GM12873 (cell line): ENCODE measurements around the gene COPRS.

Source experiments
- CTCF ChIP-seq: IDR thresholded peaks from 2 replicates; pipeline ENCODE4 v1.5.1; 2012; ENCODE audit warnings: low read depth, mild to moderate bottlenecking, moderate library complexity, low read length, control low read depth; ENCODE audit not compliant: insufficient read depth; ENCODE audit errors: missing control alignments

Gene COPRS

GRCh38 chr17:31802502-31802901 lies 56.5 kb downstream of the COPRS start:
- no peak for TF ChIP-seq CTCF
